Measurements from ENCODE around the gene SPIRE1.
"Not testable (repeated sequence)": the region's sequence is repeated elsewhere in the genome, so short reads cannot be mapped to it uniquely, and the experiment has no call there.

Gene SPIRE1

GRCh38 chr18:12441475-12442034, 216.4 kb downstream of the SPIRE1 start:
- no peak for DNase-seq

- no peak for DNase-seq
Measured at GRCh38 chr18:12438257-12438656, 219.7 kb downstream of the SPIRE1 start.

- no peak for DNase-seq
Measured at GRCh38 chr18:12435867-12436266, 222.0 kb downstream of the SPIRE1 start.

- no peak for DNase-seq
Measured at GRCh38 chr18:12434541-12434929, 223.4 kb downstream of the SPIRE1 start.

DNA sequence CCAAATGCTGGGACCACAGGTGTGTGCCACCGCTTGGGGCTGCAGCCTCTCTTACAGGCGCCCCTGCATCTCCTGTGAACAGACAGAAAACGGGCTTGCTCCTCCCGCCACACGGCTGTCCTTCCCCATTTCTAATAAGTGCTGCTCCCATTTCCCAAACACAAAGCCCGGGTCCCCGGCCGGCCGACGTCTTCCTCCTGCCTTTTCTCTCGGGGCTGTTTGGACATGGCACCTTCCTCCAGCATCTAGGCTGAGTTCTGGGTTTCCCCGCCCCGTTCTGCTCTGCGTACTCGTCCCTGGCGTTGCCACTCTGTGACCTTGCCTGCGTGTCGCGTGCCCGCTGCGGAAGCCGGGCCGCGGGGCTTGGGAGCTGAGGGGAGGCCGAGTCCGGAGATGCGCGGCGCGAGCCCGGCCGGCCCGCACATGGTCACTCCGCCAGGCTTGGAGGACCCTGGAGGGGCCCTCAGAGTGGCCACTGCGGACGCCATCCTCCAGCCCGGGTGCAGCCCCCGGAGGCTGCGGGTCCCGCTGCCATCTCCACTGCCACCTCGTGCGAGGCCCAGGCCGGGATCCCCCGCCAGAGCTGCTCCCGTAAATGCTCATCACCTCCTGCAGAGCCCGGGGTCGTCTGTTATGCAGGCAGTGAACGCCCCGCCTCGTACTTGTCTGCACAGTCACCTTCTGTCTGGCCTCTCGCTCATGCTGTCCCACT, 223.9 kb downstream of the SPIRE1 start:
- DNase-seq: no peak

DNA sequence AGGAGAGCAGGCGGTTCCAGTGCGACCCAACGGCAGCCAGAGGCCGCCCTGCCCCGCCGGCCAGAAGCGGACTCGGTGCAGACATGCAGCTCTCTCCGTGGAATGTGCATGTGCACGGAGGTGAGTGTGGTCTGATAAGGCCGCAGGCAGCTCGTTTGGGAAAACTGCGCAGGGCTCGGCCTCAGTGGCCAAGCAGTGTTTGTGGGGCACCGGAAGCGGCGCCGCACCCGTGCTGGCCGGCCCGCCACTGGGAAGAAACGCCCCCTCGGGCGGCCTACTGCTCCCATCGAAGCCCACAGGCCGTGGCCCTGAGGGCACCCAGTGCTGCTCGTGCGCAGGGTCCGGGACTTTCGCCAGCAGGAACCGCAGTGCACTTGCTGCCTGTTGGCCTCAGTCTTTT, 225.0 kb downstream of the SPIRE1 start:
- DNase-seq: no peak

DNA sequence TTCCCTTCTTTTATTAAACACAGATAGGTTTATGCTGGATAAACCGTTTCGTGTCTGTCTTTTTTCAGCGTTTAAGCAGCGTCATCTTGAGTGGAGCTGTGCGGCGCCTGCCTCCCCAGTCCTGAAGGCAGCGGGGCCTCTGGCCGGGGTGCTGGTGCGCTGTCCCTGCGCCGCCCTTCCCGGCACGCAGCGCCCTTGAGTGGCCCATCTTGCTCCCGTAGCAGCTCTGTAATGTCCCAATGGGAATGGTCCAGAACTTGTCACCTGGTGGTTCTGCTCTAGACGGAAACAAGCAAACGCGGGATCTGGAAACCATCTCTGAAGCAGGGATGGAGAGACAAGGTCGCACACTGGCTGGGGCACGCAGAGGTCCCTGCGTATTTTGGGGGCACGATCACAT, 225.7 kb downstream of the SPIRE1 start:
- no peak for DNase-seq

DNA sequence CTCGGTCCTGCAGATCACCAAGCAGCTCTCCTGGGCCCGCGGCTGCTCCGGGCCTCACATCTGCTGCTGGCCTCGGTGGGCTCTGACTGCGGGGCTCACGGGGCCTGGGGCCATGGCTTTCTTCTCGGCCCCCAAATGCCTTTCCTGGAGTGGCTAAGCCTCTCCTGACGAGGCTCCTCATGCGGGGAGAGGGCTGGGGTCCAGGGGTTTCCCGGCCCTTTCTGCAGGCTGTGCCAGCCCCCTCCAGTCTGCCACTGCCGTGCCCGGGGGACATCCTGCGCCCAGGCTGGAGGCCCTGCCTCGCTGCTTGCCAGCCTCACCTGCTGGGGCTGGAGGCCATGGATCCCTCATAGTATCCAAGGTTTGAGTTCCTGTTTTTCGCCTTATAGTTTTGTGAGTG, 226.3 kb downstream of the SPIRE1 start:
- no peak for DNase-seq

- no peak for DNase-seq
Measured at GRCh38 chr18:12430137-12430990, 227.5 kb downstream of the SPIRE1 start.

DNA sequence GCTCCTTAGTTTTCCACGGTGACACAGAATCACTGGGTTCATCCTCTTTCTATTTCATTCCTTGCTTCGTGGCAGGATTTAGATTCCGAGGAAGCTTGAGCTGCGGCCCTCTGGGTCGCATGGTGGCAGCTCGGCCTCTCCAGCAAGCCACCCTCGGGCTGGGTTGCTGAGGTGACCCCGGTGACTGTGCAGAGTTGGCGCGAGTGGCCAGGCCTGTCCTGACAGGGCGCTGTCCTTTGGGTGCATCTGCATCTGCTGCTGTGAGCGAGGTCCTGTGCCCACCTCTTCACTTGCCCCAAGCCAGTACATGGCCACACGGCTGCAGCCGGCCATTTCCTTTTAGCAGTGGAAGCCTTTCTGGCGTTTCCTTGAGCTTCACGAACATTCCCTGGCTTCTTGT, 228.4 kb downstream of the SPIRE1 start:
- DNase-seq: no peak

DNA sequence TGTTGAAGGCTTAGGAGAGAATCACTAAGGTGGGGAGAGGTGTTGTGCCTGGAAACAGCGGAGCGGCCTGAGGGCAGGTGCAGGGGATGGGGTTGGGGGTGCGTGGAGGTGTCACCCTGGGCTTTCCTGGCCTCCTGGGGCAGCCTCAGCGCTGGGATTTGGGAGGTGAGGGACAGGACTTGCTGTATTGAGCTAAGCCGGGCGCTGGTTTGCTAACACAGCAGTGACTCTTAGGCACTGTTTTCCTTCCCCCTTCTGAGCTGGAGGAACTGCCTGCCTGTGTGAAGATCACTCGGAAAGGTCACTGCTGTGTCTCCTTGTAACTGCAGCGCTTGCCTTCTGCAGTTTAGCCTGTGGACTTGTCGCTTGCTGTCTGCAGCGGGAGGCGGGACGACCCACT, 229.0 kb downstream of the SPIRE1 start:
- no peak for DNase-seq

- no peak for DNase-seq
Measured at GRCh38 chr18:12426924-12427323, 231.0 kb downstream of the SPIRE1 start.

DNA sequence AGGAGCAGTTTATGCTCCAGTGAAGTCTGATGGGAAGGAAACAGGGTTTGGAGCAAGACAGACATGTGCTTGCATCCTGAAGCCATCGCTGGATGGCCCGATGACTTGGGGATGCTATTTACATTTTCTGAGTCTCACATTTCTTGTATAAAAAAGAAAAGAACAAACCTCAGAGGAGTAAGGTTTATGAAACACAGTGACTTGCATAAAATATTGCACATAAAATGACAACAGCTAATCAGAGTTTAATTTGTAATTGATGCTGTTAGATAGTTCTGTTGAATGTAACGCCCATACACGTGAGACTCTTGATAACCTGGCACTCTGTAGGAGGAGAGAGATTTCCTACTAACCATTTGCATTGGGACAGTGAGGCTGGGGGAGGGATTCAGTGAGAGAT, 233.7 kb downstream of the SPIRE1 start:
- DNase-seq: no peak

GRCh38 chr18:12423820-12424219, 234.1 kb downstream of the SPIRE1 start:
- DNase-seq: no peak

GRCh38 chr18:12423393-12423792, 234.5 kb downstream of the SPIRE1 start:
- no peak for DNase-seq

- DNase-seq: no peak
Measured at GRCh38 chr18:12422936-12423335, 235.0 kb downstream of the SPIRE1 start.

DNA sequence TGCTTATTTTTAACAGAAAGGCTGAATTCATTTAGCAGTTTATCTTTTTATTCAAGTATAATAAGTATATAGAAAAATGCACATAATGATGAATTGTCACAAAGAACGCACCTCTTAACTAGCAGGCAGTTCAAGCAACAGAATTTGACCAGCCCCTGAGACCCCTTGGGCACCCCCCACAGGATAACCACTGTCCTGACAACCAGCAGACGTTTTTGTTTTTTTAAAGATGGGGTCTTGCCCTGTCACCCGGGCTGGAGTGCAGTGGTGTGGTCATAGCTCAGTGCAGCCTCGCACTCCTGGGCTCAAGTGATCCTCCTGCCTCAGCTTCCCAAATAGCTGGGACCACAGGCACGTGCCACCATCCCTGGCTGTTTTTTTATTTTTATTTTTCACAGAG, 236.2 kb downstream of the SPIRE1 start:
- DNase-seq: no peak

DNA sequence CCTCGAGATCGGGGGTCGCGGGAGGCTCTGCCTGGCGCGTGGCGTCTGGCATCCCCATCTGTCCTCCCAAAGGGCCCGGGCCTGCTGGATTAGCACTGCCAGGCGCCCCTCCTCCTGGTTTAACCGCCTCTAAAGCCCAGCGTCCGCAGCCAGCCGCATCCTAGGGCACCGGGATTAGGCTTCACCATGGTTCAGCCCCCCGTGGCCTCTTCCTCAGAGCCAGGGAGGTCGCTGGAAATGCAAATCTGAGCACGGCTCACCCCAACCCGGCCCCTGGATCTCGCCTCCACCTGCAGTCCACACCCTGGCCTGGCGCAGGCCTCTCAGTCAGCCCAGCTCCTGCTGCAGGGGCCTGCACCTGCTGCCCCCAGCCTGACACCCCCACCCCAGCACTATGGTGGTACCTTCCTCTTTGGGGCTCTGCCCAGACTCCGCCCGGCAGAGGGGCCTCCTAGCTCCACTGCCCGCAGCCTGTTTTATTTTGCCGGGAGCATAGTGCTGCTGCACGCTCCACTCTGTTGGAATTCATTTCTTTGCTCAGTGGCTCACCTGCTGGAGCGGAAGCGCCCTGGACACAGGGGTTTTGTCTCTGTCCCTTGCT, 237.0 kb downstream of the SPIRE1 start:
- DNase-seq: no peak

DNA sequence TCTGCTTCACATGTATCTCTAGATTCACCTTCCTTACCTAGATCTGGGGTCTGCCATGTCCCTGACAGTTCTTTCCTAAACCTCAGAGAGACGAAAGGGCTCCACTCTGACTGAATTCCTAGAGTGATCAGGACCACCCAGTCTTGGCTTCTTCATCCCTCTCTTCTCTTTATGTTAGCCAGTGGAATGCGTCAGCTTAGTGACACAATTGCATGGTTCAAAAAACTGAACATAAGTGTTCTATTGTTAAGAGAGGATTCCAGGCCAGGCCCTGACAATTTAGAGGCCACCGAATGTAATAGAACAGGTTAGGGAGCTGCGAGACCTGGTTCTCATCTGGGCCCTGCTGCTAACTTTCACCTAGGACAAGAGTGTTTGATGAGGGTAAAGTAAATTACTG, 240.2 kb downstream of the SPIRE1 start:
- no peak for DNase-seq

GRCh38 chr18:12416098-12416729, 241.7 kb downstream of the SPIRE1 start:
- no peak for DNase-seq

- no peak for DNase-seq
Measured at GRCh38 chr18:12411456-12411855, 246.5 kb downstream of the SPIRE1 start.

- not testable (repeated sequence) for DNase-seq
Measured at GRCh38 chr18:12410747-12411146, 247.2 kb downstream of the SPIRE1 start.

GRCh38 chr18:12410081-12410481, 247.8 kb downstream of the SPIRE1 start:
- no peak for DNase-seq
